ENCODE data around the gene OR1B1.
"Not testable (repeated sequence)": the region's sequence is repeated elsewhere in the genome, so short reads cannot be mapped to it uniquely, and the experiment has no call there.

The OR1B1 gene

DNA sequence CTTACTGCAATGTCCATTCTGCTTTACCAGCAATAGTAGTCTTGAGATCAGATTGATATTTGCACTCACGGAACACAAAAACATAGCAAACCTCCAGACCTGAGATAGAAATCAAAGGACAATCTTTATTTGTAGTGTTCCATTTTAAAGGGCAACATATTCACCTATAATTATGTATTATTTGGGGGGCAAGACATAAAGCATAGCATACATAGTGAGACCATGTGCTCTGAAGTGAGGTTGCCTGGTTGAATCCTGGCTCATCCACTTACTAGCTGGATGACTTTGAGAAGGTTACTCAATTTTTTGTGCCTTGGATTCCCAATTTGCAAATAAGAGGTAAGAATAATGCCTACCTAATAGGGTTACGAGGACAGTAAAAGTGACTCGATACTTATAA, at the start of gene OR1B1:
TSS of gene OR1B1 (minus strand) at position 101 of the 400 bp plus-strand sequence.
- no peak for DNase-seq

DNA sequence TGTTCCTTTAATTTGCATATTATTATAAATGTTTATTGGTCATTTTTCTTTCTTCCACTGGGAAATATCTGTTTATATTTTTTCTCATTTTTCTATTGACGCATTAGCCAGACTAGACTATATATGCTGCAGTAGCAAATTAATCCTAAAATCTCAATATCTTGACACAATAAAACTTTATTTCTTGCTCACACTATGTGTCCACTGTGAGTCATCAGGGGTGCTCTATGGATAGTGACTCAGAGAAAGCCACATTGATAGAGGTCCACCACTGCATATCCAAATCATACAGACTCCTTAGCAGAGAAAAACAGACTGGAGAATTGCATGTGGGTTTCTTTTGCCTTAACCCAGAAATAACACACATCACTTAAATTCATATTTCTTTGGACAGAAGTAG, 38.3 kb upstream of the OR1B1 start:
- DNase-seq = no peak

DNA sequence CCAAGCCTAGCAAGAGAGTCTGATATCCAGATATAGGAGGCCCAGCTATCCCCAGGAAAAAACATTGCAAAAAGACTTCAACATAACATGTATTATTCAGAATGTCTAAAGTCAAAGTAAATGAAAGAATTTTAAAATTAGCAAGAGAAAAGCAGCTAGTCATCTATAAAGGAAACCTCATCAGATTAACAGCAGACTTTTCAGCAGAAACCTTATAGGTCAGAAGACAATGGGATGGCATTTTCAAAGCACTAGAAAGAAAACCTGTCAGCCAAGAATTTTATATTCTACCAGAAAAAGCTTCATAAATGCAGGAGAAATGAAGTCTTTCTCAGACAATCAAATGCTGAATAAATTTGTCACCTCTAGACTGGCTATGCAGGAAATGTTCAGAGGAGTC, 27.4 kb upstream of the OR1B1 start:
- no peak for DNase-seq

DNA sequence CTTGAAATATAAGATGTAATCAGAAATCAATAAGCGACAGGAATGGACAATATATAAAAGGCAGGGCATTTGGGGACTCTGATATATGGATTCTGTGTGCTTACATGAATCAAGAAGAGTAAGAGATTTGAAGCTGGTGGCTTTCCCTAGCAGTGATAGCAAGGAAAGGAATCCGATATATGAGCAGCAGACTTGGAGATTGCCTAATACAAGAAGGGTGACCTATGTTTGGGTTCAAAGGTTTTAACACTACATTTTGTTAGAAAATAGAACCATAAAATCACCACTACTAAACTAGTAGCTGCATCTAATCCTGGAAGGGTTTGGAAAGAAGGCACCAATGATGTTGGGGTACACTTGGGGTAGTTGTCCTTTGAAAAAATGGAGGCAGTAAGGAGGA, 15.1 kb upstream of the OR1B1 start:
- DNase-seq = no peak

DNA sequence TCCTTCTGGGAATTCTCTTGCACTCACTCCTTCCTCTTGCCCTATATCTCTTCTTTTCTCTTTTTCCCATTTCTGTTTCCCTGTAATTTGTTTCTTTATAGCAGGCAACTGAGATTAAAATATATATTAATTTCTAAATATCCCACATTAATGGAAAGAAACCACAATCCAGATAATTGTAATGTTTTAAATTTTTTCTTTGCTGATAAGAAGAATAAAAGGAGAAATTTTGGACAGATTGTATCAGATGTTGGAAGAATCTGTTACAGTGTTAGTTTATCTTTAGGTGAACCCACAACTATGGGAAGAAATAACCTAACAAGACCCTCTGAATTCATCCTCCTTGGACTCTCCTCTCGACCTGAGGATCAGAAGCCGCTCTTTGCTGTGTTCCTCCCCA, 4.0 kb upstream of the OR1B1 start, which contains the start of gene OR1L1:
TSS of gene OR1L1 (plus strand) at position 301 of the 400 bp plus-strand sequence. CDS start at position 301, 0 bp downstream.
- no peak for DNase-seq

DNA sequence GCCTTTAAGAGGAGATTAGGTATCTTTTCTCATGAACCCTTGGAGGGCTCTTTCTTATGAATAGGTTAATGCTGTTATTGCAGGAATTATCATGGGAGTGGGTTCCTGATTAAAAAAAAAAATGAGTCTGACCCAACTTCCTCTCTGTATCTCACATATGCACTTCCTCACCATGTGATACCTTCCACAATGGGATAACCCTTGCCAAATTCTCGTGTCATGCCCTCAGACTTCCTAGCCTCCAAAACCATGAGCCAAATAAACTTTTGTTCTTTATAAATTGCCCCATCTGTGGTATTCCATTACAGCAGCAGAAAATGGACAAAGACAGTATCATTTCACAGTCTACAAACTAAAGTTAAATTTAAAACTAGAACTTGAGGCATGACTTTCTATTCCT, 1.0 kb downstream of the OR1B1 start:
- no peak for DNase-seq

DNA sequence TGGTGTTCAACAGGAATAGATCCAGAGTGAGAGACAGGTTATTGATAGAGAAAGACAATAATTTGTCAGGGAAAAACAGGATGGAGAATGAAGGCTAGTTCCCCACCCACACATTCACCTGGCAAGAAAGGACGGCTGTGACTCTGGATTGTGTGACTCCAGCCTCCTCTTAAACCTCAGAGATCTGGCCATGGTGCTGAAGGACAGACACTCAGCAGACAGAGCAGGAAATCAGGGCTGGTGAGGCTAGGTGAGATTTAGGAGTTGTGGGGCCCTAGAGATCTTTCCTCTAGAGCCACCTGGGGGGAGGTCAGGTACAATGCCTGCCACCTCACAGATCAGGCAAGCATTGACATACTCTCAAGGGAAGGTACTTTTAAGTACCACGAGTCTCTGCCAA, 15.2 kb downstream of the OR1B1 start:
- no peak for DNase-seq

DNA sequence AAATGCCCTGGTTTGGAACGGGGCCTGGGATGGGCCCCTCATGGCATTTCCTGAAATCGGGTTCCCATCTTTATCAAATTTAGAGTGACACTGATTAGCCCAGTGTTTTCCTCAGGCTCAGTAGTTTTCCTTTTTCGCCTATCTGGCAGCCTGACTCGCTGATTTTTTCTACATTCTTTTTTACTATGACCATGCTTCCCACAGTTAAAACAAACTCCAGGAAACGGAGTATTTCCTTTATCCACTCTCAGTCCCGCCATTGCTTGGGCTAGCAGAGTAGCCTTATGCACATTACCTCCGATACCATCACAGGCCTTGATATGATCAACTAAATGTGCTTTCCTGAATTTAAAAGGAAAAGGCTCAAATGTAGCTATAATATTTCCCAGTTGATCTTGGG, 37.4 kb downstream of the OR1B1 start:
- DNase-seq = no peak

DNA sequence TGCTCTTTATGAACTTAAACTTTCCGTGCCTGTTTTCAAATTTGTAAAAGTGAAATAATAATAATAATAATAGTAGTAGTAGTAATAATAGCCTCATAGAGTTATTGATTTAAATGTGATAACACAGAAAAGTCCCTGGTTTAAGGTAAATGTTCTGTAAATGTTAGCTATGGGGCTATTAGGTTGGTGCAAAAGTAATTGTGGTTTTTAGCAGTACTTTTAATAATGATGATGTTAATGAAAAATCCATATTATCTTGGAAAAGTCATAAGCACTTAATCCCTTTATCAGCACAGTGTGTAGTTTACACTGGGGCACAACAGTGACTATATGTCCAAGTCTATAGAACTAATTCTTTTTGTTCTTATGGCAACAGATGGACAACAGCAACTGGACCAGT, 43.1 kb downstream of the OR1B1 start, which contains the start of gene OR1Q1:
TSS of gene OR1Q1 (plus strand) at position 377 of the 400 bp plus-strand sequence. CDS start at position 377, 0 bp downstream.
- DNase-seq = no peak

DNA sequence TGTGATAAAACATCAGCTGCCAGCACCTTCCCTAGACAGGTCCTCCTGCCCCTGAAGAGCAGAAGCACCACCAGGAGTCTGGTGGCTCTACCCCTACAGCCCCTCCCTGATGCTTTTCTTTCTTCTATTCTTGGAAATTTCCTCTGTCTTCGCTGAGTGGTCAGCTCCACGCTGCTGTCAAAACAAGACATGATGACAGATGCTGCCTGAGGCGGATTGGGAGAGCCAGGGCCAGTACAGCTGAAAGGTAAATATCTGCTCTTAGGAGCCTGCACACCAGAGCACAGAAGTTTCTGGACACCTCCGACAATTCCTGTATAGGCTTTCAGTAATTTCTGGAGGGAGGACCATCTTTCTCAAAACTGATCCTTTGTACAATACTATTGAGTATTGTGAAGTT, 47.6 kb downstream of the OR1B1 start:
- DNase-seq = no peak

DNA sequence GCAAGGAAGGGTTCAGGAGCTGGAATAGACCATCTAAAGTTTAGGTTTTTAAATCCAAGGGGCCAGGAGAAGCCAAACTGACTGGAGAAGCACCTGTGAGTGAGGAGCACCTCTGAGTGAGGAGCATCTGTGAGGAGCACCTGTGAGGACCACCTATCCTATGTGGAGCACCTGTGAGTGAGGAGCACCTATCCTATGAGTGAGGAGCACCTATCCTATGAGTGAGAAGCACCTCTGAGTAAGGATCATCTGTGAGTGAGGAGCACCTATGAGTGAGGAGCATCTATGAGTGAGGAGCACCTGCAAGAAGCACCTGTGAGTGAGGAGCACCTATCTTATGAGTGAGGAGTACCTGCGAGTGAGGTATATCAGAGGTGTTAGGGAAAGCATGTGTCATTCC, 50.8 kb downstream of the OR1B1 start:
- no peak for DNase-seq

DNA sequence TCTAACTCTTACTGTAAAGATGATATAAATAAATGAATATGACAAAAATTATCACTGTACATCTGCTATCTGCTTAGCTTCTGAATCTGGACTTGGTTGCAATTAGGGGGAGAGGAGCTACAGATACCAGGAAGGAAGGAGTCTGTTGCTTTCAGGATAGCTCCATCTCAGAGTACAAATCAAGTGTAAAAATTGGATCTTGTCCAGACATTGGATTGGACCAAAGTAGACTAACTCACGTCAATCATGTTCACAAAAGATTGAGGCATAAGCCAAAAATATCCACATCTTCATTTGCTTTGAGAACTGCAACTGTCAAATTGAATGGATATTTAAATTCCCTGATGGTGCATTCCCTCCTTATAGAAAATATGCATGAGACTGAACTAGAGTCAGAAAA, 51.7 kb downstream of the OR1B1 start:
- no peak for DNase-seq

DNA sequence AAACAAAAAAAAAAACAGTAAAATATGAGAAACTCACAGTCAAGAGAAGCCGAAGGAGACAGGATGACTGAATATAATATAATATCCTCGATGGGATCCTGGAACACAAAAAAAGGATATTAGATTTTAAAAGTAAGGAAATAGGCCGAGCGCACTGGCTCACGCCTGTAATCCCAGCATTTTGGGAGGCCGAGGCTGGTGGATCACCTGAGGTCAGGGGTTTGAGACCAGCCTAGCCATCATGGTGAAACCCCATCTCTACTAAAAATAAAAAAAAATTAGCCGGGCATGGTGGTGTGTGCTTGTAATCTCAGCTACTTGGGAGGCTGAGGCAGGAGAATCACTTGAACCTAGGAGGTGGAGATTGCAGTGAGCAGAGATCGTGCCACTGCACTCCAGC, 74.1 kb downstream of the OR1B1 start, which contains the start of gene OR1L8:
TSS of gene OR1L8 (minus strand) at position 101 of the 400 bp plus-strand sequence. CDS start 14,907 bp downstream, outside the sequence.
- DNase-seq = not testable (repeated sequence)

DNA sequence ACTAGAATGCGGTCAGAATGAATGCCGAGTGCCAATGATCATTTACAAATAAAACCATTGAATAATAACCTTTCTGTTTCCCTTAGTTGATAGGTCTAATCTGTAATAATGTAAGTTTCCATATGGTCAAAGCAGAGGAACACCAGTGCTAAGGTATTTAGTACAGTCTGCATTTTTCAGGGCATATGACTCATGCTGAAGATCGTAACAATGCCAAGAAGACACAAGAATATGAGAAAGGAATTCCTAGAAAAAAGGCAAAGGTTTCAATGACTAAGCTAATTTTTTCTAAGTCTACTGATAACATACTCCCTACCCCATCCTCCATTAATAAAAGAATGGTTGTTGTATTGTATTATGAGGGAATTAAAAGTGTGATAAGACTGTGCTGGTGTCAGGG, 77.1 kb downstream of the OR1B1 start:
- no peak for DNase-seq

DNA sequence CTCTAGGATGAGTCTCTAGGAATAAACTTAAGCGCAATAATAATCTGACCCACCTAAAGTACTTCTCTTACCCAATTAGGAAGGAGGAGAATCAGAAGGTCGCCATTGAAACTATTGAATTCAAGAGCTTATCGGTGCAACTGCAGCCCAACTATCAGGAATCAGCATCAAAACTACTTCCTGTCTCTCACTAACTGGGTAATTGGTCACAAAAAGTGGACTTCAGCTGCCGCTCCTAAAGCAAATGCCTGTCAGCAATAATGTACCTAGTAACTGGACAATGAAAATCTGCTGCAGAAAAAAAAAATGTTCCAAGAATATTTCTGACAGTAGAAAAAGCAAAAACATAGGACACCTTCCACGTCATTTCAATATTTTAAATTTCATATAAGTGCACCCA, 77.6 kb downstream of the OR1B1 start:
- DNase-seq = no peak
